IMR-90 (cell line): ENCODE data around the gene SNAPC1. TPM values are rescaled to one million over a fixed set of nuclear protein-coding genes. Genes with fewer than 3 reads are reported as not detected.
A peak's percentile ranks its signal among the peaks of the same experiment; 100 is the strongest.

Experiments
- ATAC-seq: fragments of 200-7000 bp; cut with Tn5 transposase; 2 replicates; pipeline ENCODE4 v1.9.1; 2020; ENCODE audit warnings: low read depth, mild to moderate bottlenecking, moderate library complexity
- BruUV-seq: library from RNA; stranded (reverse); fragments of 400-500 nt; replicated peaks from 2 replicates; lab custom pipeline; 2021; lab: Mats Ljungman, UMichigan
- CTCF ChIA-PET: fragments of 300-600 bp; formaldehyde crosslinking; extraction: SDS; loops from one replicate; lab custom pipeline; 2021; ENCODE audit warnings: antibody characterized with exemption; lab: Yijun Ruan, JAX
- POLR2A ChIA-PET: fragments of 300-600 bp; sonication (Branson Sonifier 250); formaldehyde crosslinking; loops from one replicate; lab custom pipeline; 2022; ENCODE audit warnings: antibody characterized with exemption; ENCODE audit not compliant: unreplicated experiment; lab: Charles Lee
- DNase-seq: peaks from one replicate; pipeline ENCODE4 v3.0.0; 2013
- H2AFZ ChIP-seq: replicated peaks from 2 replicates; pipeline ENCODE3; 2013; ENCODE audit warnings: low read length, mild to moderate bottlenecking; ENCODE audit not compliant: poor library complexity
- H2AK5ac ChIP-seq: 2 replicates; pipeline ENCODE4 v1.6.1; 2013; ENCODE audit warnings: low read depth, low read length, inconsistent platforms
- H2AK9ac ChIP-seq: replicated peaks from 2 replicates; pipeline ENCODE3; 2013; ENCODE audit warnings: mild to moderate bottlenecking, low read depth, low read length, moderate library complexity; ENCODE audit not compliant: poor library complexity
- H2BK120ac ChIP-seq: 2 replicates; pipeline ENCODE4 v1.6.1; 2013; ENCODE audit warnings: low read depth, low read length, inconsistent platforms
- H2BK15ac ChIP-seq: 3 replicates; pipeline ENCODE4 v1.6.1; 2013; ENCODE audit warnings: low read depth, low read length, inconsistent platforms
- H2BK20ac ChIP-seq: 2 replicates; pipeline ENCODE4 v1.6.1; 2013; ENCODE audit warnings: low read depth, mild to moderate bottlenecking, inconsistent platforms, low read length, moderate library complexity
- H2BK5ac ChIP-seq: 2 replicates; pipeline ENCODE4 v1.6.1; 2013; ENCODE audit warnings: mild to moderate bottlenecking, low read depth, low read length, inconsistent platforms; ENCODE audit not compliant: poor library complexity, severe bottlenecking
- H3K14ac ChIP-seq: replicated peaks from 2 replicates; pipeline ENCODE4 v1.6.1; 2013; ENCODE audit warnings: low read depth, low read length, inconsistent platforms
- H3K18ac ChIP-seq: 2 replicates; pipeline ENCODE4 v1.6.1; 2013; ENCODE audit warnings: low read depth, low read length, control low read depth
- H3K23ac ChIP-seq: 2 replicates; pipeline ENCODE4 v1.6.1; 2013; ENCODE audit warnings: low read depth, low read length, inconsistent platforms
- H3K27ac ChIP-seq: 2 replicates; pipeline ENCODE4 v1.5.1; 2013; ENCODE audit warnings: mild to moderate bottlenecking, control low read depth, low read length; ENCODE audit not compliant: insufficient read depth
- H3K27me3 ChIP-seq: 2 replicates; pipeline ENCODE4 v1.6.1; 2013; ENCODE audit warnings: low read length; ENCODE audit not compliant: control insufficient read depth, insufficient read depth
- H3K36me3 ChIP-seq: 2 replicates; pipeline ENCODE4 v1.6.1; 2013; ENCODE audit warnings: low read length, mixed read lengths; ENCODE audit not compliant: control insufficient read depth, insufficient read depth
- H3K4ac ChIP-seq: 2 replicates; pipeline ENCODE4 v1.6.1; 2013; ENCODE audit warnings: low read depth, low read length, inconsistent platforms
- H3K4me1 ChIP-seq: 2 replicates; pipeline ENCODE4 v1.6.1; 2013; ENCODE audit warnings: low read length, mixed read lengths; ENCODE audit not compliant: control insufficient read depth, insufficient read depth
- H3K4me2 ChIP-seq: 2 replicates; pipeline ENCODE4 v1.6.1; 2013; ENCODE audit warnings: low read depth, mild to moderate bottlenecking, control low read depth, low read length, moderate library complexity
- H3K4me3 ChIP-seq: 2 replicates; pipeline ENCODE4 v1.5.1; 2013; ENCODE audit warnings: low read depth, mild to moderate bottlenecking, control low read depth, low read length, moderate library complexity; ENCODE audit not compliant: insufficient read depth
- H3K56ac ChIP-seq: 2 replicates; pipeline ENCODE4 v1.6.1; 2013; ENCODE audit warnings: low read length, inconsistent platforms; ENCODE audit not compliant: insufficient read depth; ENCODE audit errors: extremely low read depth
- H3K79me1 ChIP-seq, 2 experiments: 2 replicates each; pipeline ENCODE4 v1.6.1; 2013; ENCODE audit warnings: low read length in 2 of 2, inconsistent platforms in 1 of 2, low read depth in 1 of 2
- H3K9ac ChIP-seq: 2 replicates; pipeline ENCODE4 v1.6.1; 2013; ENCODE audit warnings: low read depth, low read length, control low read depth
- H3K9me1 ChIP-seq: 2 replicates; pipeline ENCODE4 v1.6.1; 2013; ENCODE audit warnings: low read length, inconsistent platforms; ENCODE audit not compliant: insufficient read depth
- H3K9me3 ChIP-seq: 2 replicates; pipeline ENCODE4 v1.6.1; 2013; ENCODE audit warnings: low read length; ENCODE audit not compliant: control insufficient read depth, insufficient read depth
- H4K20me1 ChIP-seq: 2 replicates; pipeline ENCODE4 v1.6.1; 2013; ENCODE audit warnings: low read length, inconsistent platforms; ENCODE audit not compliant: insufficient read depth
- H4K5ac ChIP-seq: 2 replicates; pipeline ENCODE4 v1.6.1; 2013; ENCODE audit warnings: mild to moderate bottlenecking, low read depth, low read length, control low read depth
- H4K8ac ChIP-seq, 2 experiments: 2 replicates each; pipeline ENCODE4 v1.6.1; 2013; ENCODE audit warnings: low read depth in 2 of 2, low read length in 2 of 2, control low read depth in 1 of 2, inconsistent platforms in 1 of 2
- H4K91ac ChIP-seq: 2 replicates; pipeline ENCODE4 v1.6.1; 2013; ENCODE audit warnings: low read depth, low read length, inconsistent platforms; ENCODE audit not compliant: insufficient read depth
- CEBPB ChIP-seq: IDR thresholded peaks from 2 replicates; pipeline ENCODE4 v1.6.1; 2012; ENCODE audit warnings: low read depth, low read length, improper control_type of control experiment
- MAFK ChIP-seq: IDR thresholded peaks from 2 replicates; pipeline ENCODE4 v1.6.1; 2012; ENCODE audit warnings: low read depth, low read length, improper control_type of control experiment
- MAZ ChIP-seq: IDR thresholded peaks from 2 replicates; pipeline ENCODE4 v1.6.1; 2012; ENCODE audit warnings: low read depth, mild to moderate bottlenecking, low read length, improper control_type of control experiment, moderate library complexity, borderline replicate concordance
- NFE2L2 ChIP-seq: fragments of 150-350 bp; IDR thresholded peaks from 2 replicates; pipeline ENCODE4 v1.6.1; 2016; ENCODE audit warnings: low read depth, mild to moderate bottlenecking, low read length
- SMC3 ChIP-seq: fragments of 150-350 bp; IDR thresholded peaks from 2 replicates; pipeline ENCODE4 v1.6.1; 2016; ENCODE audit warnings: low read depth, mild to moderate bottlenecking, antibody characterized with exemption, low read length, moderate library complexity
- WGBS, 2 experiments: methylation state at CpG; one replicate each; pipeline versions ENCODE4 v1.1.5 to v1.1.7; 2013; ENCODE audit warnings: missing lambda C conversion rate in 2 of 2; ENCODE audit not compliant: insufficient read length in 1 of 2; ENCODE audit errors: extremely low coverage in 2 of 2; 5-methylcytosine and 5-hydroxymethylcytosine counted together
- dilution Hi-C: fragments of 300-500 bp; cut with HindIII; formaldehyde crosslinking; loops from one replicate; pipeline ENCODE4 v1.14.3; 2018; ENCODE audit warnings: low sequenced_read_pairs; ENCODE audit not compliant: unreplicated experiment
- in situ Hi-C: fragments of 300-500 bp; cut with MboI; formaldehyde crosslinking; loops from 3 replicates; pipeline ENCODE4 v1.14.3; 2019; ENCODE audit warnings: low sequenced_read_pairs, inconsistent platforms, mixed read lengths
- intact Hi-C: fragments of 100-400 bp; cut with micrococcal nuclease; formaldehyde crosslinking; loops from 2 replicates; pipeline ENCODE4 v1.10.0; 2022
- polyA plus RNA-seq, 3 experiments: library from polyadenylated mRNA; depleted of rRNA; stranded (reverse); fragments of >200 nt; gene quantifications; 2 replicates each; pipeline ENCODE4 v1.2.3, GENCODE V29; 2012; ENCODE audit warnings: low replicate concordance in 1 of 3
- total RNA-seq: library from RNA; depleted of rRNA; stranded (reverse); fragments of >200 nt; gene quantifications from 2 replicates; pipeline ENCODE4 v1.2.3, GENCODE V29; 2012
- TF ChIP-seq, protein P1 (sequence below): fragments of 150-350 bp; IDR thresholded peaks from 2 replicates; pipeline ENCODE4 v1.6.1; 2017; ENCODE audit warnings: mild to moderate bottlenecking, antibody characterized with exemption, low read length, low read depth

The SNAPC1 gene
- total and polyA plus RNA-seq, 2 of the 4 experiments (the other 2 are of a cell fraction): 7.7 to 9.3 TPM

DNA sequence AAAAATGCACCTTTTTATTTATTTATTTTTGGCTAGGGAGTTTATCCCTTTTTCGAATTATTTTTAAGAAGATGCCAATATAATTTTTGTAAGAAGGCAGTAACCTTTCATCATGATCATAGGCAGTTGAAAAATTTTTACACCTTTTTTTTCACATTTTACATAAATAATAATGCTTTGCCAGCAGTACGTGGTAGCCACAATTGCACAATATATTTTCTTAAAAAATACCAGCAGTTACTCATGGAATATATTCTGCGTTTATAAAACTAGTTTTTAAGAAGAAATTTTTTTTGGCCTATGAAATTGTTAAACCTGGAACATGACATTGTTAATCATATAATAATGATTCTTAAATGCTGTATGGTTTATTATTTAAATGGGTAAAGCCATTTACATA lies 14.9 kb upstream of the SNAPC1 start:
- no peak overlapping the region for H2AK9ac ChIP-seq
- no peak overlapping the region for H2BK20ac ChIP-seq
- H4K20me1 ChIP-seq: peaks cover 12% of the 10 kb centered on the region; the same call in 1 of the 2 replicates
- no peak for TF ChIP-seq NFE2L2
- no peak for TF ChIP-seq MAFK
- peak; percentile 82 for TF ChIP-seq CEBPB
- no peak for TF ChIP-seq SMC3
- TF ChIP-seq, protein P1, sequence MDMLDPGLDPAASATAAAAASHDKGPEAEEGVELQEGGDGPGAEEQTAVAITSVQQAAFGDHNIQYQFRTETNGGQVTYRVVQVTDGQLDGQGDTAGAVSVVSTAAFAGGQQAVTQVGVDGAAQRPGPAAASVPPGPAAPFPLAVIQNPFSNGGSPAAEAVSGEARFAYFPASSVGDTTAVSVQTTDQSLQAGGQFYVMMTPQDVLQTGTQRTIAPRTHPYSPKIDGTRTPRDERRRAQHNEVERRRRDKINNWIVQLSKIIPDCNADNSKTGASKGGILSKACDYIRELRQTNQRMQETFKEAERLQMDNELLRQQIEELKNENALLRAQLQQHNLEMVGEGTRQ: no peak
- TF ChIP-seq MAZ: no peak
- ATAC-seq: no peak
- H3K56ac ChIP-seq: no peak overlapping the region; the same call in 1 of the 2 replicates
- no peak for DNase-seq
- ChIA-PET POLR2A (interaction anchor here (0.6 kb wide), 1 partner anchor 7 kb away, joined by 3 read pairs; no protein-coding TSS in a partner anchor), CTCF (interaction anchor here (0.6 kb wide), 1 partner anchor 84 kb away, joined by 5 read pairs; no protein-coding TSS in a partner anchor)
- H3K27me3 ChIP-seq: no peaks in the 10 kb centered on the region
- peaks cover 49% of the 10 kb centered on the region for H3K36me3 ChIP-seq
- peaks cover 7% of the 10 kb centered on the region for H3K4me1 ChIP-seq
- no peak overlapping the region for H3K9ac ChIP-seq
- H3K4me2 ChIP-seq: no peak overlapping the region; the same call in 1 of the 2 replicates
- no peak overlapping the region for H4K5ac ChIP-seq
- no peak overlapping the region for H3K18ac ChIP-seq
- no peak overlapping the region for H3K4ac ChIP-seq
- H2AFZ ChIP-seq: no peak overlapping the region
- dilution Hi-C loops (no loop called here), in situ Hi-C loops (no loop called here), intact Hi-C loops (no loop called here)
- no peak overlapping the region for H3K14ac ChIP-seq
- no peak overlapping the region for H2BK15ac ChIP-seq
- no CpG with 5 or more reads among the region's 3 CpGs for WGBS, 2 experiments
- no peak overlapping the region for H3K4me3 ChIP-seq
- H3K9me3 ChIP-seq: no peaks in the 10 kb centered on the region
- H3K23ac ChIP-seq: no peak overlapping the region
- H3K27ac ChIP-seq: no peak overlapping the region
- H3K79me1 ChIP-seq: peaks cover 8 to 19% of the 10 kb centered on the region in 2 experiments; a peak in 3 of 4 replicates
- no peak overlapping the region for H4K91ac ChIP-seq
- H2BK120ac ChIP-seq: no peak overlapping the region
- H4K8ac ChIP-seq: no peak overlapping the region
- peak overlapping the region; percentile 49 for H2BK5ac ChIP-seq
- peaks cover 2% of the 10 kb centered on the region; the same call in 1 of the 2 replicates for H3K9me1 ChIP-seq
- H2AK5ac ChIP-seq: no peak overlapping the region
- TSS peak; percentile 96 for BruUV-seq
